HCT116 (cell line): ENCODE measurements around the gene MEIOC. TPM values are rescaled to one million over a fixed set of nuclear protein-coding genes. Genes with fewer than 3 reads are reported as not detected.

Experiments used
- ATAC-seq: fragments of 200-7000 bp; cut with Tn5 transposase; 2 replicates; pipeline ENCODE4 v1.9.1; 2020; ENCODE audit warnings: mild to moderate bottlenecking, moderate library complexity
- BruUV-seq: library from RNA; stranded (reverse); fragments of 400-500 nt; replicated peaks from 2 replicates; lab custom pipeline; 2021; lab: Mats Ljungman, UMichigan
- CTCF ChIA-PET: fragments of 300-600 bp; sonication (Branson Sonifier 250); formaldehyde crosslinking; loops from one replicate; lab custom pipeline; 2021; ENCODE audit warnings: antibody characterized with exemption; lab: Charles Lee
- POLR2A ChIA-PET: fragments of 300-600, 350-600 bp; sonication (Branson Sonifier 250); formaldehyde crosslinking; loops from one replicate; lab custom pipeline; 2021; ENCODE audit warnings: antibody characterized with exemption; lab: Charles Lee
- RAD21 ChIA-PET, 2 experiments: fragments of 300-600 bp; sonication (Branson Sonifier 250); formaldehyde crosslinking; loops; one replicate each; lab custom pipeline; 2023; ENCODE audit warnings: low total read pairs in 2 of 2; ENCODE audit not compliant: uncharacterized antibody in 2 of 2, unreplicated experiment in 2 of 2, low non-redundant PET in 1 of 2; lab: Charles Lee
- DNase-seq: peaks from one replicate; pipeline ENCODE4 v3.0.0-alpha.2; 2010; ENCODE audit warnings: low read depth, low spot score
- H2AFZ ChIP-seq: fragments of 200-600 bp; shearing (Covaris generic), sonication (generic); 2 replicates; pipeline ENCODE4 v1.6.1; 2017; ENCODE audit warnings: low read depth, mixed run types, mixed read lengths, antibody characterized with exemption, low read length; ENCODE audit not compliant: poor library complexity, severe bottlenecking
- H3K27ac ChIP-seq: 2 replicates; pipeline ENCODE4 v1.5.1; 2012; ENCODE audit warnings: low read depth, low read length
- H3K27me3 ChIP-seq: fragments of 200-600 bp; sonication (generic); 2 replicates; pipeline ENCODE4 v1.6.1; 2016; ENCODE audit warnings: mixed run types, low read length, mixed read lengths; ENCODE audit not compliant: insufficient read depth
- H3K36me3 ChIP-seq, 2 experiments: fragments of 200-500 bp in 1 of 2; fragments of 200-600 bp in 1 of 2; sonication (Bioruptor generic) in 1 of 2; sonication (generic) in 1 of 2; 2 replicates each; pipeline versions ENCODE4 v1.5.1 to v1.6.1; 2014 to 2016; ENCODE audit warnings: low read length in 2 of 2, inconsistent platforms in 1 of 2, mixed read lengths in 1 of 2, mixed run types in 1 of 2; ENCODE audit not compliant: insufficient read depth in 2 of 2, control insufficient read depth in 1 of 2
- H3K4me1 ChIP-seq, 2 experiments: fragments of 200-600 bp in 1 of 2; sonication (generic) in 1 of 2; 2 replicates each; pipeline versions ENCODE4 v1.5.1 to v1.6.1; 2012 to 2017; ENCODE audit warnings: low read length in 2 of 2, inconsistent platforms in 1 of 2, mild to moderate bottlenecking in 1 of 2, mixed read lengths in 1 of 2, mixed run types in 1 of 2, moderate library complexity in 1 of 2; ENCODE audit not compliant: insufficient read depth in 2 of 2, control insufficient read depth in 1 of 2
- H3K4me2 ChIP-seq: fragments of 200-600 bp; sonication (generic); 2 replicates; pipeline ENCODE4 v1.6.1; 2017; ENCODE audit warnings: mixed run types, low read length, mixed read lengths
- H3K4me3 ChIP-seq, 2 experiments: fragments of 200-600 bp in 1 of 2; sonication (generic) in 1 of 2; replicated peaks in 1 of 2; 2 replicates each; pipeline ENCODE4 v1.5.1; 2011 to 2016; ENCODE audit warnings: low read length in 2 of 2, control low read depth in 1 of 2, low read depth in 1 of 2, mild to moderate bottlenecking in 1 of 2, mixed read lengths in 1 of 2, mixed run types in 1 of 2
- H3K79me2 ChIP-seq: fragments of 200-600 bp; sonication (generic); 2 replicates; pipeline ENCODE4 v1.6.1; 2017; ENCODE audit warnings: mild to moderate bottlenecking, mixed run types, low read length, moderate library complexity, mixed read lengths; ENCODE audit not compliant: insufficient read depth
- H3K9ac ChIP-seq: fragments of 200-600 bp; sonication (generic); 2 replicates; pipeline ENCODE4 v1.6.1; 2016; ENCODE audit warnings: low read length, mixed read lengths
- H3K9me2 ChIP-seq: fragments of 200-600 bp; sonication (generic), shearing (Covaris generic); 2 replicates; pipeline ENCODE4 v1.6.1; 2017; ENCODE audit warnings: mixed run types, mild to moderate bottlenecking, moderate library complexity; ENCODE audit not compliant: insufficient read depth
- H3K9me3 ChIP-seq, 2 experiments: fragments of 200-500 bp in 1 of 2; fragments of 200-600 bp in 1 of 2; sonication (Bioruptor generic) in 1 of 2; sonication (generic) in 1 of 2; 2 replicates each; pipeline ENCODE4 v1.6.1; 2014 to 2017; ENCODE audit warnings: low read length in 2 of 2, mixed read lengths in 2 of 2, inconsistent platforms in 1 of 2, low read depth in 1 of 2, mild to moderate bottlenecking in 1 of 2, mixed run types in 1 of 2, moderate library complexity in 1 of 2; ENCODE audit not compliant: control insufficient read depth in 1 of 2, insufficient read depth in 1 of 2
- H4K20me1 ChIP-seq: fragments of 200-600 bp; sonication (generic), shearing (Covaris generic); 2 replicates; pipeline ENCODE4 v1.6.1; 2017; ENCODE audit warnings: mixed run types, mild to moderate bottlenecking, moderate library complexity; ENCODE audit not compliant: insufficient read depth
- CBX3 ChIP-seq: IDR thresholded peaks from 2 replicates; pipeline ENCODE4 v1.6.1; 2012; ENCODE audit warnings: low read depth
- CEBPB ChIP-seq: IDR thresholded peaks from 2 replicates; pipeline ENCODE4 v1.6.1; 2012; ENCODE audit warnings: low read depth
- EGR1 ChIP-seq: IDR thresholded peaks from 2 replicates; pipeline ENCODE4 v1.6.1; 2012; ENCODE audit warnings: low read depth
- ELF1 ChIP-seq: IDR thresholded peaks from 2 replicates; pipeline ENCODE4 v1.6.1; 2012; ENCODE audit warnings: low read depth, borderline replicate concordance
- EZH2 ChIP-seq: fragments of 200-600 bp; sonication (generic); IDR thresholded peaks from 2 replicates; pipeline ENCODE4 v1.6.1; 2017; ENCODE audit warnings: antibody characterized with exemption, mixed run types
- JUND ChIP-seq: IDR thresholded peaks from 2 replicates; pipeline ENCODE4 v1.6.1; 2012
- POLR2A ChIP-seq: IDR thresholded peaks from 2 replicates; pipeline ENCODE4 v1.7.0; 2011; ENCODE audit warnings: borderline replicate concordance; ENCODE audit not compliant: insufficient read depth, insufficient read length; ENCODE audit errors: extremely low read depth
- POLR2AphosphoS5 ChIP-seq: IDR thresholded peaks from 2 replicates; pipeline ENCODE4 v1.6.1; 2011; ENCODE audit warnings: mild to moderate bottlenecking, low read depth, low read length, moderate library complexity
- RAD21 ChIP-seq: IDR thresholded peaks from 2 replicates; pipeline ENCODE4 v1.6.1; 2012; ENCODE audit warnings: low read depth, mild to moderate bottlenecking
- SRF ChIP-seq: IDR thresholded peaks from 2 replicates; pipeline ENCODE4 v1.6.1; 2012; ENCODE audit warnings: low read depth
- TCF7L2 ChIP-seq: IDR thresholded peaks from 2 replicates; pipeline ENCODE4 v1.7.0; 2011; ENCODE audit warnings: borderline replicate concordance, inconsistent platforms; ENCODE audit not compliant: insufficient read depth, insufficient read length; ENCODE audit errors: extremely low read depth
- YY1 ChIP-seq: IDR thresholded peaks from 2 replicates; pipeline ENCODE4 v1.6.1; 2011; ENCODE audit warnings: low read length, low read depth, moderate library complexity, mild to moderate bottlenecking; ENCODE audit not compliant: insufficient replicate concordance; ENCODE audit errors: extremely low read depth
- ZFX ChIP-seq: fragments of 450-650 bp; IDR thresholded peaks from 2 replicates; pipeline ENCODE4 v1.6.1; 2017
- ZNF274 ChIP-seq: fragments of 200-500 bp; sonication (Bioruptor generic); IDR thresholded peaks from 2 replicates; pipeline ENCODE4 v1.6.1; 2014; ENCODE audit warnings: mild to moderate bottlenecking, low read depth, low read length, inconsistent platforms
- intact Hi-C: fragments of 100-400 bp; cut with micrococcal nuclease; formaldehyde crosslinking; loops from 2 replicates; pipeline ENCODE4 v1.10.0; 2022
- total RNA-seq: library from RNA; stranded (reverse); gene quantifications from one replicate; pipeline ENCODE4 v1.2.1, GENCODE V29; 2021; ENCODE audit not compliant: unreplicated experiment
- TF ChIP-seq, protein P1 (sequence below): IDR thresholded peaks from 2 replicates; pipeline ENCODE4 v1.6.1; 2012
- TF ChIP-seq, protein P2 (sequence below): IDR thresholded peaks from 2 replicates; pipeline ENCODE4 v1.6.1; 2012; ENCODE audit warnings: low read depth
- TF ChIP-seq, protein P3 (sequence below): IDR thresholded peaks from 2 replicates; pipeline ENCODE4 v1.6.1; 2011; ENCODE audit warnings: mild to moderate bottlenecking, low read length, moderate library complexity; ENCODE audit not compliant: insufficient replicate concordance; ENCODE audit errors: extremely low read depth
- TF ChIP-seq, protein P4 (sequence below): IDR thresholded peaks from 2 replicates; pipeline ENCODE4 v1.6.1; 2012
- TF ChIP-seq, protein P5 (sequence below), 3 experiments: fragments of 200-600 bp in 1 of 3; sonication (generic) in 1 of 3; IDR thresholded peaks in 2 of 3; conservative IDR thresholded peaks in 1 of 3; 2 replicates each; pipeline ENCODE4 v1.5.1; 2012 to 2017; ENCODE audit warnings: low read depth in 2 of 3, low read length in 2 of 3, antibody characterized with exemption in 1 of 3, borderline replicate concordance in 1 of 3, control low read depth in 1 of 3, mild to moderate bottlenecking in 1 of 3, mixed read lengths in 1 of 3, mixed run types in 1 of 3, moderate library complexity in 1 of 3; ENCODE audit not compliant: insufficient read depth in 1 of 3

Gene MEIOC
- total RNA-seq, 1 experiment from 2014 or later: not detected

DNA sequence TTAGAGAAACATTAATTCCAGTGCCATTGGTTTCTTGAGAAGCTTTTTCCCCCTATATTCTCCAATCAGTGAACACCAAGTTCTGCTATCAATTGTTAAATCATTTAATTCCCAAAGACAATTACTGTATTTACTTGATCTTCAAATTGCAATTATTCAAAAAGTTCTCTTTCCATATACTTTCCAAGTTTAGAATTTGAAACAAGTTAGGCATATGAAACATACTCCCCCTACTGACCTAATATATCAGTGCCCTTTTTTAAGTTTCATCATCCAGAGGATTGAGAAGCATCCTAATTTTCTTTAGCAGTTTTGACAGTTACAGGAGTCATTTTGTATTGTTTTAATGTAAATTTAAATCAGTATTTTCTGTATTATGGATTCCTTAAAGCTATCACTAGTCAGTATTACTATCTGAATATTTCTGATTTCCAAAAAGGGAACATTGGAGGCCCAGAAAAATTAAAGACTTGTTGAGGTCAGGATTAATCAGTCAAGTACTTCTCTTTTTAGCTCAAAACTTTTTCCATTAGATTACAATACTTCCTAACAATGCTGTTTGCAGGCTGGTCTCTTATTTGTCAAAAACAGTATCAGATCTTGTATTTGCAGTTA is 16.3 kb downstream of the MEIOC start:
- Histone ChIP-seq H3K79me2 (no peaks in the 10 kb centered on the region), H4K20me1 (no peaks in the 10 kb centered on the region), H3K4me1 (peaks cover 0 to 5% of the 10 kb centered on the region in 2 experiments; a peak in 1 of 4 replicates), H3K9me2 (no peaks in the 10 kb centered on the region), H2AFZ (no peak overlapping the region), H3K36me3 (no peaks in the 10 kb centered on the region), H3K27ac (no peak overlapping the region), H3K27me3 (no peaks in the 10 kb centered on the region), H3K9ac (no peak overlapping the region), H3K9me3 (no peaks in the 10 kb centered on the region), H3K4me3 (no peak overlapping the region), H3K4me2 (no peak overlapping the region)
- intact Hi-C loops: loop anchor here (1.0 kb wide), 1 partner anchor 139 kb away; no protein-coding TSS in a partner anchor
- DNase-seq (peak; percentile 18), ATAC-seq (no peak)
- ChIA-PET CTCF (interaction anchor here (1.5 kb wide), 1 partner anchor 18 kb away, joined by 6 read pairs; the partner anchor contains the start of gene CCDC43), RAD21 (interaction anchor here in 1 of 2 experiments (0.7 kb wide), 1 partner anchor 90 kb away, joined by 3 read pairs; no protein-coding TSS in a partner anchor), POLR2A (no interaction called here)
- BruUV-seq: no TSS peak
- TF ChIP-seq, protein P1, sequence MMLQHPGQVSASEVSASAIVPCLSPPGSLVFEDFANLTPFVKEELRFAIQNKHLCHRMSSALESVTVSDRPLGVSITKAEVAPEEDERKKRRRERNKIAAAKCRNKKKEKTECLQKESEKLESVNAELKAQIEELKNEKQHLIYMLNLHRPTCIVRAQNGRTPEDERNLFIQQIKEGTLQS: peak; percentile 39; the same call in 1 of the 2 replicates
- TF ChIP-seq EZH2 (no peak), EGR1 (no peak), ZNF274 (no peak), TCF7L2 (no peak), POLR2A (no peak), RAD21 (peak; percentile 66), JUND (no peak), CBX3 (no peak), YY1 (no peak), ELF1 (no peak), SRF (no peak), ZFX (no peak), POLR2AphosphoS5 (no peak), CEBPB (peak; percentile 33; the same call in 1 of the 2 replicates)
- TF ChIP-seq, protein P2, sequence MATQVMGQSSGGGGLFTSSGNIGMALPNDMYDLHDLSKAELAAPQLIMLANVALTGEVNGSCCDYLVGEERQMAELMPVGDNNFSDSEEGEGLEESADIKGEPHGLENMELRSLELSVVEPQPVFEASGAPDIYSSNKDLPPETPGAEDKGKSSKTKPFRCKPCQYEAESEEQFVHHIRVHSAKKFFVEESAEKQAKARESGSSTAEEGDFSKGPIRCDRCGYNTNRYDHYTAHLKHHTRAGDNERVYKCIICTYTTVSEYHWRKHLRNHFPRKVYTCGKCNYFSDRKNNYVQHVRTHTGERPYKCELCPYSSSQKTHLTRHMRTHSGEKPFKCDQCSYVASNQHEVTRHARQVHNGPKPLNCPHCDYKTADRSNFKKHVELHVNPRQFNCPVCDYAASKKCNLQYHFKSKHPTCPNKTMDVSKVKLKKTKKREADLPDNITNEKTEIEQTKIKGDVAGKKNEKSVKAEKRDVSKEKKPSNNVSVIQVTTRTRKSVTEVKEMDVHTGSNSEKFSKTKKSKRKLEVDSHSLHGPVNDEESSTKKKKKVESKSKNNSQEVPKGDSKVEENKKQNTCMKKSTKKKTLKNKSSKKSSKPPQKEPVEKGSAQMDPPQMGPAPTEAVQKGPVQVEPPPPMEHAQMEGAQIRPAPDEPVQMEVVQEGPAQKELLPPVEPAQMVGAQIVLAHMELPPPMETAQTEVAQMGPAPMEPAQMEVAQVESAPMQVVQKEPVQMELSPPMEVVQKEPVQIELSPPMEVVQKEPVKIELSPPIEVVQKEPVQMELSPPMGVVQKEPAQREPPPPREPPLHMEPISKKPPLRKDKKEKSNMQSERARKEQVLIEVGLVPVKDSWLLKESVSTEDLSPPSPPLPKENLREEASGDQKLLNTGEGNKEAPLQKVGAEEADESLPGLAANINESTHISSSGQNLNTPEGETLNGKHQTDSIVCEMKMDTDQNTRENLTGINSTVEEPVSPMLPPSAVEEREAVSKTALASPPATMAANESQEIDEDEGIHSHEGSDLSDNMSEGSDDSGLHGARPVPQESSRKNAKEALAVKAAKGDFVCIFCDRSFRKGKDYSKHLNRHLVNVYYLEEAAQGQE: no peak
- TF ChIP-seq, protein P3, sequence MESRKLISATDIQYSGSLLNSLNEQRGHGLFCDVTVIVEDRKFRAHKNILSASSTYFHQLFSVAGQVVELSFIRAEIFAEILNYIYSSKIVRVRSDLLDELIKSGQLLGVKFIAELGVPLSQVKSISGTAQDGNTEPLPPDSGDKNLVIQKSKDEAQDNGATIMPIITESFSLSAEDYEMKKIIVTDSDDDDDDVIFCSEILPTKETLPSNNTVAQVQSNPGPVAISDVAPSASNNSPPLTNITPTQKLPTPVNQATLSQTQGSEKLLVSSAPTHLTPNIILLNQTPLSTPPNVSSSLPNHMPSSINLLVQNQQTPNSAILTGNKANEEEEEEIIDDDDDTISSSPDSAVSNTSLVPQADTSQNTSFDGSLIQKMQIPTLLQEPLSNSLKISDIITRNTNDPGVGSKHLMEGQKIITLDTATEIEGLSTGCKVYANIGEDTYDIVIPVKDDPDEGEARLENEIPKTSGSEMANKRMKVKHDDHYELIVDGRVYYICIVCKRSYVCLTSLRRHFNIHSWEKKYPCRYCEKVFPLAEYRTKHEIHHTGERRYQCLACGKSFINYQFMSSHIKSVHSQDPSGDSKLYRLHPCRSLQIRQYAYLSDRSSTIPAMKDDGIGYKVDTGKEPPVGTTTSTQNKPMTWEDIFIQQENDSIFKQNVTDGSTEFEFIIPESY: no peak
- TF ChIP-seq, protein P4, sequence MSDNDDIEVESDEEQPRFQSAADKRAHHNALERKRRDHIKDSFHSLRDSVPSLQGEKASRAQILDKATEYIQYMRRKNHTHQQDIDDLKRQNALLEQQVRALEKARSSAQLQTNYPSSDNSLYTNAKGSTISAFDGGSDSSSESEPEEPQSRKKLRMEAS: no peak
- TF ChIP-seq, protein P5, sequence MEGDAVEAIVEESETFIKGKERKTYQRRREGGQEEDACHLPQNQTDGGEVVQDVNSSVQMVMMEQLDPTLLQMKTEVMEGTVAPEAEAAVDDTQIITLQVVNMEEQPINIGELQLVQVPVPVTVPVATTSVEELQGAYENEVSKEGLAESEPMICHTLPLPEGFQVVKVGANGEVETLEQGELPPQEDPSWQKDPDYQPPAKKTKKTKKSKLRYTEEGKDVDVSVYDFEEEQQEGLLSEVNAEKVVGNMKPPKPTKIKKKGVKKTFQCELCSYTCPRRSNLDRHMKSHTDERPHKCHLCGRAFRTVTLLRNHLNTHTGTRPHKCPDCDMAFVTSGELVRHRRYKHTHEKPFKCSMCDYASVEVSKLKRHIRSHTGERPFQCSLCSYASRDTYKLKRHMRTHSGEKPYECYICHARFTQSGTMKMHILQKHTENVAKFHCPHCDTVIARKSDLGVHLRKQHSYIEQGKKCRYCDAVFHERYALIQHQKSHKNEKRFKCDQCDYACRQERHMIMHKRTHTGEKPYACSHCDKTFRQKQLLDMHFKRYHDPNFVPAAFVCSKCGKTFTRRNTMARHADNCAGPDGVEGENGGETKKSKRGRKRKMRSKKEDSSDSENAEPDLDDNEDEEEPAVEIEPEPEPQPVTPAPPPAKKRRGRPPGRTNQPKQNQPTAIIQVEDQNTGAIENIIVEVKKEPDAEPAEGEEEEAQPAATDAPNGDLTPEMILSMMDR (IDR thresholded peaks at IDR 0.05 in 2 of 3, conservative IDR thresholded peaks at IDR 0.05 in 1 of 3; ENCODE audit: borderline replicate concordance in 1 of 3, insufficient read depth in 1 of 3, low read depth in 2 of 3, low read length in 2 of 3): peak; percentile 67 to 73 (median 69); a peak in 5 of 6 replicates
